ENCODE data around the gene SCUBE3.

SCUBE3 gene

DNA sequence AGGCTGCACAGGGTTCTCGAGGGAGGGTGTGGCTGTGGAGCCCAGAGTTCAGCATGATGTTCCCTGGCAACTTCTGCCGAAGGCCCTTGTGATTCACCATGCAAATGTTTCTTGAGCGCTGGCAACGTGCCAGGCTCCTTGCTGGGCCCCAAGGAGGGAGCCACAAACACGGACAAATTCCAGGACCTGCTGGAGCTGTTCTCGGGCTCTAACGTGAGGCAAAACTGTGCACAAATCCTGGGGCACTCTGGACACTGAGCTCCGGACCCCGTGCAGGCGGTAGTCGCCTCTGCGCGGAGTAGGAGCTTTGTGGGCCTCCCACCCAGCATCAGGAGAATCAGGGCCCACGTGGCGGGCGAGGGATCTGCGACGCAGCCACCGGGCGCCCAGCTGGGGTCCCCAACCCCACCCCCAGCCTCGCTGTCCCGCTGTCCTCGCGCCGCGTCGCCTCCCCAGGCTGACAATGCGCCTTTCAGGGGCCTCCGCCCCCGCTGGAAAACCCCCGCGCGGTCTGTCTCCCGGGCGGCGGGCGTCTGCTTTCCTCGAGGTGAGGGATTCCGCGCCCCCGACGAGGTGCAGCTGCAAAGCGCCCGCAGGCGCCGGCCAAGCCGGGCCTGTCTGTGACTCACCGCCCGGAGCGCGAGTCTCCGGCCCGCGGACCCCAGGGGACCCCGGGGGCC lies 31.7 kb upstream of the SCUBE3 start:
- DNase-seq: no peak

DNA sequence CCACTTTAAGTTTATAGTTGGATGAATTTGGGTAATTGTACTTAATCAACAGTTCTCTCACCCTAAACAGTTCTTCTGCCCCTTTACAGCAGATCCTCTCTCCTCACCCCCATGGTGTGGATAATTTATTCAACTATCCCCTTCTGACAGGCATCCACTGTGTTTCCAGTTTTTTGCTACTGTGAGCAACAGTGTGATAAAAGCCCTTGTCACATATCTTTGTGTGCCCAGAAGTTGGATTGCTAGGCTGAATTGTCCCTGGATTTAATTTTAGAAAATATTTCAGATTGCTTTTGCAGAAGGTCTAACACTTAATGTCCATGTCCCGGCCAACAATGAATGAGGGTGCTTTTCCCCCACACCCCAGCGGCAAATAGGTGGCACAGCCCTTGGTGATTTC lies 30.5 kb upstream of the SCUBE3 start:
- no peak for DNase-seq

DNA sequence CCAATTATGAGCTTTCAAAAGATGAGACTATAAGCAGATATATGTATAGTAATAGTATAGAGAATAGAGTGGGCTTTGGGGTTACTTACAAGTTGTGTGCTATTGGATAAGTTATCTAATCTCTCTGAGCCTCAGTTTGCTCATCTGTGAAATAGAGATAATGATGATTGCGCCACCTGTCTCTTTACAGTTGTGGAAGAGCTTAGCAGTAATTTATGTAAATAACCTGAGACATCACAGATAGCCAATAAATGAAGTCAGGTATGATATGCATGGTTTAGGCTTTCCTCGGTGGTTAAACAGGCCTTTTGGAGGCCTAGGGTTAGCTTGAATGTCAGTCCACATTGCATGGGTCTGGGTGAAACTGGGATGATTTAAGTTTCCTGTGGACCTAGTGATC lies 29.8 kb upstream of the SCUBE3 start:
- DNase-seq: no peak

DNA sequence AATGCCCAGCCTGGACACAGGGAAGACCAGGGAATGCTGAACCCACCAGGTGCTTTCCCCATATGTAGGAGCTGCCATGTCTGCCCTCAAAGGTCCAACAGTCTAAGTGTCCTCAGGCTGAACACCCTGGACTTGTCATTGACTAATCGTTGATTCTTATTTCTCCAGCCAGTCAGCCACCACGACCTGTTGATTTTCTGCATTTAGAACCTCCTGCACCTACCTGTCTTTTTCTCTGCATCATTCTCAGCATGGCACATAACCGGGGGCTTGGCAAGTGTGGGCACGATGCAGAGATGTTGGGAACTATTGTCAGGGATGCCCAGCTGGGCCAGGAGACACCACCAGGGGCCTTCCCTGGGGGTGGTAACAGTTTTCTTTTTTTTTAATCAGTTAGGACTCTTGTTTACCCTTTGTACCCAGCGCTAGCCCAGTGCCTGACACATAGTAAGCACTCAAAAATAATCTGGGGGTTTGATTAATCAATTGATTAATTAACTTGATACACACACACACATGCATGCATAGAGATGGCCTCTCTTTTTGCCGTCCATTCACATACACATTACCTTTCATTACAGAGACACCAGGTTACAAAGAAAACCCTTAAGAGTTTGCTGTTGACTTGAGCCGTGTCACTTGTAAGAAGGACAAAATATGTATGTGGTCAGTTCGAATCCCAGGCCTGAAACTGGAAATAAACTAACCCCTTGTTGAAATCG lies 29.0 kb upstream of the SCUBE3 start:
- DNase-seq: no peak

DNA sequence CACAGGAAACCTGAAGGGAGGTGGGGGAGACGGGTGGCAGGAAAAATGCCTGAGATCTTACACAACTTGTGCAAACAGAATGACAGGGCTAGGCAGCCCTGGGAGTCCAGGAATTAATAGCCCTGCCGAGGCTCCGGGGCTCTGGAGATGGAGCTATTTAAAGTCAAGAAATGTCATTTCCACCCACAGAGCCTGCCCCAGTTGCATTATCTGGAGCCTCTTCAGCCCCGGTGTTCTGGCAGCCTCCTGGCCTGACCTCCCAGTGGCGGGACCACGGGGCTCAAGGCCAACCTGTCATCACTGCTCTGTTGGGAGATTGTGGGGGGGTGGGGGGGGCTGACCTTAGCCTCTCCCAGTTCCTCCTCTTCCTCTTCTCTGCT lies 28.5 kb upstream of the SCUBE3 start:
- no peak for DNase-seq

DNA sequence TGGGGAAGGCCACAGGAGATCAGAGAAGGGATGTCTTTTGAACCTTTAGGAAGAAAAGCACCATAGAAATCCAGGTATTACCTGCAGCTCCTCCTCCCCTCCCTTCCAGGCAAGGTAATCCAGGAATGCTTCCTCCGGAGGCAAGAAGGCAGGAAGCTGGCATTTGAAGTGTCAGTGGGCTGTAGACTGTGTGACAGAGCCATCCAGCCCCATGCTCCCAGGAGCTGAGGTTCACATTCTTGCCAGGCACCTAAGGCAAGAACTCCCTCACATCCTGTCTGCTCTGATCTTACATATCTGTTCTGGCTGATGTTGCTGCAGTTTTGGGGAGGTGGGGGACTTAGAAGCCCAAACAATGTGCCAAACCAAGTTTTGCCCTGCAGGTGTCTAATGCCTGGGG lies 27.8 kb upstream of the SCUBE3 start:
- DNase-seq: no peak

DNA sequence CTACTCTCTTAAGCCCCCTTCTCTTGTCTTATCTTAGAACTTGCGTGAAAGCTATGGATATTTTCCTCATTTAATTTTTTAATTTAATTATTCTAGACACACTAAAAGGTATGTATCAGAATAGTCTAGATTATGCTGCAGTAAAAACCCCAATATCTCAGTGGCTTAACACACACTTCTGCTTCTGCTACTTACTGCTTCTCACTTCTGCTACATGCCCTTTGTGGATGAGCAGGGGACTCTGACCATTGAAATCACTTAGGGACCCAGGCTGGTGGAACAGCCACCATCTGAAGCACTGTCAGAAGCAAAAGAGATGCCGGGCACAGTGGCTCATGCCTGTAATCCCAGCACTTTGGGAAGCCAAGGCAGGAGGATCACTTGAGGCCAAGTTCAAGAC lies 27.2 kb upstream of the SCUBE3 start:
- no peak for DNase-seq

DNA sequence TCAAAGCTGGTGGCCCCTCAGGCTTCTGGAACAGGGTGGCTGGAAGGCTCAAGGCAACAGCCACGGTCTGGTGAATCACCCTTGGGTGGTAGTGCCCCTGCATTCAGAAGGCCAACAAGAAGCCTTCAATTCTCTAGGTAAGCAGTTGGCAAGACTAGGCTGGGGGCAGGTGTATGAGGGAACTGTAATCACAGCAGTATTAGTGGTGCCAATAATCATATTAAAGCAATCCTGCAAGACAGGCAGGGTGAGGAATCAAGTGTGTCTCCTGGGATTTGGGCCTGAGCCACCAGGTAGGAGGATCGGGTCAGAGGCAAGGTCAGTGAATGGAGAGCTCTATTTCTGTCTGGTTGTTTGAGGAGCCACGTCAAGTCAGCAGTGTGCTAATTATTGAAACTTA lies 24.9 kb upstream of the SCUBE3 start:
- no peak for DNase-seq

DNA sequence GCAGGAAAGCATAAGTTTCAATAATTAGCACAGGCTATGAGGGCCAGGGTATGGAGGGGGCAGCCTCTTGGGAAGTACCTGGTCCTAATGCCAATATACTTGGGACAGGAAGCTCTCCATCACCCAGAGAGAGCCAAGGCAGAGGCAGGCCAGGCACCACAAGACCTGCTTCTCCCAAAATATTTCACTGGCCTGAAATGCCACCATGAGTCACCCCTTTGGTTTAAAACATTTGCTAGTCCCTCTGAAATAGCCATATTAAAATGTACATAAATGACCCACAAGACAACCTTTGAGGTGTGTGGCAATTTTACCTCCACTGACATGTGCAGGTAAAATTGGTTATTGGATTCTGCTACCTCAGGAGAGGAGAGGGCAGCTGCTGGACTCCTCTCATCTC lies 23.4 kb upstream of the SCUBE3 start:
- DNase-seq: no peak

DNA sequence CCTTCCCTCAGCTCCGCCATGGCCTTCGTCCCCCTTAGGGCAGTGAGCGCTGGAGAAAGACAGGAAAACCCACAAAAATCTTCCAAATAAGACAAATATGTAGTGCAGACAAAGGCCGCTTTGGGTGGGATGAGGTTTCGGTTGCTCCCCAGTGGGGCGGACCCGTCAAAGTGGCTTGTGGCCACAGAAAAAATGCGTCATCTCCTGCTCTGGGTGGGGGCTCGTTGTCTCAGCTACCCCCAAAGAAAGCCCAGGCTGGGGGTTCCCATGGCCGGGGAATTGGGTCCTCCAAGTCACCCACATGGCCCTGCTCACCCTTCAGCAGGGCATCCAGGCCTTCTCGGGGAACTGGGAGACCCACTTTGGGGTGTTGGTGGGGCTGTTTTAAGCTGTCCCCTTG lies 21.9 kb upstream of the SCUBE3 start:
- no peak for DNase-seq

DNA sequence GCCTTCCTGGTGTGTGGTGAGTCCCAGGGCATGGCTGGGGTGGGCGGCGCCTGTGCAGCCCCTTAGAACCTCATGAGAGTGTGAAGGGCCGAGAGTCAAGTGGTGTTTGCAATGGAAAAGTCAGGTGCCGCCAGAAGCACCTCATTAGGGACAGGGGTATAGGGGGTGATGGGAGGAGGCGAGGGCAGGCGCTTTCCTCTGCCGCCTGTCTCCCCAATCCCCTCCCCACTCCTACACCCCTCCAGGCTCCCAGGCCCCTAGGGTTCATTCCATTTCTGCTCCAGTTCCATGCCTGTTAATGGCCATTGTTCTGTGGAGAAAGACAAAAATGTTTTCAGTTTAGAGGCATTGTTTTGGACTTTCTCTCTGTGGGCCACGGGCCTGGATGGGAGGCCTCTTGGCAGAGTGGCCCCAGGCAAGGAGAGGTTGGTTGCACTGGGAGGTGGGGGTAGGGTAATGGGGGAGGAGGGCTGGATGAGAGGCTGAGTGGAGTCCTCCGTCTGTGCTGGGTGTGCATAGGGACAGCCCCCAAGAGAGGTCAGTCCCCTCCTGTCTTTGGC lies 21.4 kb upstream of the SCUBE3 start:
- DNase-seq: no peak

DNA sequence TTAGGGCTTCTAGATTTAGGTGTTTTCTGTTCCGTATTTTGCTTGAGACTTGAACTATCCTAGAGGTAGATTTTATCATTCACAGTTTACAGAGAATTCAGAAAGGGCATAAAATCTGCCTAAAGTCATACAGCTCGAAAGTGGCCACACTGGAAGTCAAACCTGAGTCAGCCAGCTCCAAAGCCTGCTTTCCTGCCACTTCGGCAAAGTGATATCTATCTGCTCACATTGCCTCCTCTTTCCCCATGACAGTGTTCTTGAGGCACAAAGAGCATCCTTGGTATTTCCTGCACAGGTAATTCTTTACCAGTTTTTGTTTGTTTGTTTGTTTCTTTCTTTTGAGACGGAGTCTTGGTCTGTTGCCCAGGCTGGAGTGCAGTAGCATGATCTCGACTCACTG lies 19.4 kb upstream of the SCUBE3 start:
- no peak for DNase-seq

DNA sequence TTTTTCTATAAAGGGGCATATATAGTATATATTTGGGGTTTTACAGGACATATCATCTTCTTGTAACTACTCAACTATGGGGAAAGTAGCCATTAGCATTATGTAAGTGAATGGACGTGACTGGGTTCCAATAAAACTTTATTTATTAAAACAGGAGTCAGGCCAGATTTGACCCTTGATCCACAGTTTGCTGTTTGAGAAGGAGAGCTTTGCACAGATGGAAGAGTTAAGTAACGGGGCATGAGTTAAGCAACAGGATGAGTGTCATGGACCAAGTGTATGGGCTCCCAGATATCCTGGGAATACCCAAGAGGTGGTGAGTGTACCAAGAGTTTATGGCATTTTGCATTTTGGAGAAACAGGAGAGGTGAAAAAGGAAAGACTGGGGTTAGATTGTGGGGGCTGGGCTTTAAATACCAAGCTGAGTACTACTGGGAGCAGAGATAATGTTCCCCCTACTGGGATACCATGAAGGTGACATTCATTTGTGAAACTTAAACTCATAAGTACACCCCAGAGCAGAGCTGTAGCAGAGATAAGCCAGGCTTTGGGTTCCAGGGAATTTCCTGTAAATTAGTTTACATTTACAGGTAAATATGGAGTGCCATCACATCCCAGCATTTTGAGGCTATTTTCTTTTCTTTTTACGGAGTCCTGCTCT lies 18.5 kb upstream of the SCUBE3 start:
- no peak for DNase-seq

DNA sequence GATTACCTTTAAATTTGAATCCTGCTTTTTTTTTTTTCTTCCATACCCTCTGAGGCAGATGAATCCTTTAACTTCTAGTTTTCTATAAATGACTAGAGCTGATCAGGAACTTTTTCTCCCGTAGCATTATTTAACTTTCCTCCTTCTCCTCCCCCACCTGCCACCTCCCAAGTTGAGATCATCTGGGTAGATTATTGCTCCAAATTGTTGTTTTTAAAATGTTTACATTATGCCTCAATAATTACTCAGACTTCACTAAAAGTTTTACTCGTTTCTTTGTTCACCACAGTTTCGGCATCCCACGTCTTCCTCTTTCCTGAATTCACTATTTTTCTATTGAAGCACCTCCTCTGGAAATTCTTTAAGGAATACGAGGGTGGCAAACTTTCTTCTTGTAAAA lies 16.6 kb upstream of the SCUBE3 start:
- DNase-seq: no peak

DNA sequence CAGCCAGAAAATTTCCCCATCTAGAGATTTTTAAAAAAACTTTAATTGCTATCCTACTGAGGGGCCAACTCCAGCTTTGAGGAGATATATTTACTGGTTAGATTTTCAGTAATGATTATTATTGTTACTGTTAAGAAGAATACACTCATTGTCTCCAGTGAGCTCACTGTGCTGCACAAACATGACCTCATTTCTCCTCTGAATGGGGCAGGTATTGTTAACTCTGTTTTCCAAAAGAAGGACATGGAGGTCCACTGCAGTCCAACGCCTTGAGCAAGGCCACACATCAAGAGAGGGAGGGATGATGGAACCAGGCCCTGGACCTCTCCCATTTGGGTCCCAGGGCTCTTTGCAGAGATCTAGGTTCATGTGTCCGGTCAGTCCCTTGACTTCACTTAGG lies 13.9 kb upstream of the SCUBE3 start:
- no peak for DNase-seq

DNA sequence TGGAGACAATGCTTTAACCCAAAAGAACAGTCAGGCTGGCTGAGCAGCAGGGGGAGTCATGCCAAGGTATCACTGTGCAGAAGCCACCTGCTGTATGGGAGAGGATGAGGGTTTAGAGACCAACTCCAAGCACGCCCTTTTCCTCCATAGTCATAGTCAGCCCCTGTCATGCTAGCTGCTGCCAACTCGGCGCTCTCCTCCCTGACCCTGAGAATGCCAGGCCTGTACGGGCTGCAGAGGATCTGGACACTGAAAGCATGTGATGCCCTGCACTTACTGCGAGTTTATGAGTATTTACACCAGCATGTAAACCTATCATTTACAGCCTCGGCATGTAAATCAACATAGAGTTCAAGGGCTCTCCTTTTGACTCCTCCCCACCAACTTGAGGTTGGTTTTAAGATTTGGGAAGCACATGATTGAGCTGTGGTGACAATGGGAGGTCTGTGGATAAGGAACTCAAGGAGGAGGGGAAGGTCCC lies 11.7 kb upstream of the SCUBE3 start:
- no peak for DNase-seq

DNA sequence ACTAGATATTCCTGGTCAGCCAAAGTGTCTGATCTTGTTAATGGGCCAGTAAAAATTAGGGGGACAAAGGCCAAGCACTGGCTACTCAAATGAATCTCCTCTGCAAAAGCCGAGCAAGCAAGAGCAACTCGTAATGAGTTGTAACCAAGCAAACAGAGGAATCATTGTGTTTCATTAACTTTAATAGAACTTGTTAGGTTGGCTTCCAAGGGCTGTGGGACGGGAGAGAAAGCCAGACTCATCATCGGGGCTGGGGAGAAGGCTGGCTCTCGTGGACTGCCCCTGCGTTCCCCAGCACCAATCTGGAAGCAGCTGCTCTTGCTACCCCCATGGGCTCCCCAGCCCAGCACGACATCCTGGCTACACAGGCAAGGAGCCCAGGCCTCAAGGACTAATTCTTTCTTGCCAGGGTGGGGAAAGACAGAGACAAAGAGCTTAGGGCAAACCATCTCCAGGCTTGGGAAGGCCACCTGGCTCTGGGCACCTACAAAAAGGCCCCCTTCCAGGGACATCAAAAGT lies 10.5 kb upstream of the SCUBE3 start:
- no peak for DNase-seq

DNA sequence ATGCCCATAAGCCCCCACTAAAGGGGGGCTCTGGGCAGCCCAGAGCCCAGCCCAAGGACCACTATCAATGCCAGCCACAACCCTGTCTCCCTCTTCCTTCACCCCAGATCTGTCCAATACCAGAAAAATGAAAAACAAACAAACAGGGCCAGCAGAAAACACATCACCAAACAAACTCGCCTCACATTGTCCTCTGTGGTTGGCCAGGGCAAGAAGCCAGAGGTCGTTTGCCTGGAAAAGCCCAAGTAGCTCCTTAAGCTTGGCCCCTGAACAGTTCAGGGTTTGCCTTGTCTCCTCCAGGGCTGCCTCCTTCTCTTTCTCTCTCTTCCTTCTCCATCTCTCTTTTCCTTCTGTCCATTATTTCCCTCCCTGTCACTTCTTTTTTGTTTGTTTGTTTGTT lies 10.1 kb upstream of the SCUBE3 start:
- no peak for DNase-seq

DNA sequence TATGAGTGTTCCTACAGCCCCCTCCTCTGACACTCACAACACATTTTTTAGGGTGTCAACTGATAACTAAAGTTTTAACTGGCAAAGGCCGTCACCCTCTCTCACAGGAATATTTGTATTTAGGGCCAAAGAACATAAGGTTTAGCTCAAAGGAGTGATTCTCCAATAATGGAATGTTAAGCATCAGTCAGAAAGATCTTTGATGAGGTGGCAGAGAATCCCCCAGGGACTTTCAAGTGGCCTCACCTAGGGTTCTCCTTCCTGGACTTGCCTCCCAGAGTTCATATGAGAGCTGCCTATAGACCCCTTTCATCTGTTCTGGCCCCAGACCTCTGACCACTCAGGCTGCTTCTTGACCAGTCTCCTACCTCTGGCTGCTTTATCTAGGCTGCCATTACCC lies 7.4 kb upstream of the SCUBE3 start:
- DNase-seq: no peak

DNA sequence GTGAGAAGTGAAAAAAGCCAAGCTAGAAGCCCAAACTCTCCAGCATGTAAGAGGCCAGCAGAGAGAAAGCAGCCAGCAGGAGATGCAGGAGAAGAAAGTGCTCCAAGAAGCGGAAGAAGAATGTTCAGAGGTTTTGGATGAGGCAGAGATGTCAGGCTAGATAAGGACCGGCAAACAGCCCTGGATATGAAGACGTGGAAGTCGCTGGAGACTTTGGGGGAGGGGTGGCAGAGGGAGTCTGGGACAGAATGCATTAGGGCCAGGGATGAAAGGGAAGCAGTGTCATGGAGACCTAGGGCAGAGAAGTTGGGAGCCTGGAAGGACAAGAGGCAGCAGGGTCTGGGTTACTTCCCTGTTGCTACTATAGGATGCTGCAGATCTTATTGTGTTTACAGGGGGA lies 5.3 kb upstream of the SCUBE3 start:
- DNase-seq: no peak

DNA sequence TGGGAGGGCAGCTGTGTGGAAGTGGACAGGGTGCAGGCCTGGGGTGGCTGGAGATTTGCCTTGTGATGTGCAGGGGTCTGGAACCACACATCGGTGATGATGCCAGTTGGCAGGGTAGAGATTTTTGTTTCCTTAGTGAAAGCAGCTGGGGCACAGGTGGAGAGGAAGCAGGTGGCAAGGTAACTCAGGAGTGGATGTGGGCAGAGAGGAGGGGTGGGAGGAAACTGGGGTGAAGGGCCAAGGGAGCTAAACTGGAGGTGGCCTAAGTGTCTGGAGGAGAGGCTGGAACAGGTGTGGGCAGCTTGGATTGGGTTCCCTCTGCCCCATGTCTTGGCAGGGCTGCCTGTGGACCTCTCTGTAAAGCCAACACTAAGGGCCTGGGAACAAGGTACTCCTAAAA lies 4.7 kb upstream of the SCUBE3 start:
- no peak for DNase-seq

DNA sequence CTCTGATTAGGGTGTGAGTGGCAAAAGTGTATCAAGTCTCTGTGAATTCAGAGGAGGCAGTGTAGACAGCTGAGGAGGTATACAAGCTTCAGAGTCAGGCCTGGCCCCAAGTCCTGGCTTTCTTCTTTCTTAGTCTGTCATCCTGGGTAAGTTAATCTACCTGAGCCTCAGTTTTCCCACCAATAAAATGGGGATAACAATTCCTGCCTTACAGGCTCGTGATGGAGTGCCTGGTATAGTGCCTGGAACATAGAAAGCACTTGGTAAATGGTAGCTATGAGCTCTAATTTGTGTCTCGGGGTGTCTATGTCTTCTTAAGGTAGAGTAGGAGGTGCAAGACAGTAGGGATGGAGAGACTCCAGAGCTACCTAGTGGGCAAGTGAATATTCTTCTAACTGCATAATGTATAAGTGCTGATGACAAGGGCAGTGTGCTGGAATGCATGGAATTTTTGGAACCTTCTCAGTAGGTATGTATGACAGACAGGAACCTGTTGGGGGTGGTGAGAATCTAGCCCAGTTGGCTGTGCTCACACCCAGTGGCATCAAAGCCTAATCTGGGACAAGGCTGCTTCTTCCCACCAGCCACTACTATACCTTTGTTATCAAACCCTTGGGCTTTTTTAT lies 4.0 kb upstream of the SCUBE3 start:
- DNase-seq: no peak

DNA sequence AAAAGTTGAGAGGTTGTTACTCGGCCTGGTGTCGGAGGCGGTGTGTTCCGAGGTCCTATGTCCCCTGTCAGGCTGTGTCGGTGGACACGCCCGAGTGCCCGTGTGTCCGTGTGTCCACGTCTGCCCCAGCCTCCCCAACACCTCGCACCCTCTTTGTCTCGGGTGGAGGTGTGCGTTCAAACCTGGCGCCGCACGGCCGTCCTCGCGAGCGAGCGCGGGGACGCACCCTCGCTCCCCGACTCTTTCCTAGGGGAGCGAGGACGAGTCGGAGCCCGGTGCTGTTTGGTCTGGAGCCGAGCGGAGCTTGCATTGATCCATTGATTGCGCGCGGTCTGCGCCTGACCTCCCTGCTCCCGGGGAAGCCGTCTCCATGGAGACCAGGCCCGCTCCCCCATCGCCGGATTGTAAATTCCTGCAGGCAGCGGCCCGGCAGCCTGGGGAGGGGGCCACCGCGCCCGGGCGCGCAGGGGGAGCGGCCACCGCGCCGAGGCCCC lies 411 bp upstream of the SCUBE3 start:
- no peak for DNase-seq

All from stimulated activated CD4-positive, alpha-beta T cell treated with anti-CD3 and anti-CD28 coated beads, Interleukin-1b, Interleukin-23, amount 100 ng/mL, for 48 hours (primary cell).